Mammary epithelial cell (primary cell): ENCODE measurements around the gene PROSER2.

Experiments
- EZH2 ChIP-seq: IDR thresholded peaks from 2 replicates; pipeline ENCODE4 v1.6.1; 2012; ENCODE audit warnings: low read length, inconsistent platforms, borderline replicate concordance
- TF ChIP-seq, protein P1 (sequence below), 2 donors: IDR thresholded peaks in 1 of 2; conservative IDR thresholded peaks in 1 of 2; 2 replicates each; pipeline ENCODE4 v1.5.1; 2011 to 2012; ENCODE audit warnings: inconsistent platforms in 2 of 2, low read length in 2 of 2, mild to moderate bottlenecking in 2 of 2, control low read depth in 1 of 2, low read depth in 1 of 2; ENCODE audit not compliant: insufficient read depth in 1 of 2; ENCODE audit errors: extremely low read depth in 1 of 2

DNA sequence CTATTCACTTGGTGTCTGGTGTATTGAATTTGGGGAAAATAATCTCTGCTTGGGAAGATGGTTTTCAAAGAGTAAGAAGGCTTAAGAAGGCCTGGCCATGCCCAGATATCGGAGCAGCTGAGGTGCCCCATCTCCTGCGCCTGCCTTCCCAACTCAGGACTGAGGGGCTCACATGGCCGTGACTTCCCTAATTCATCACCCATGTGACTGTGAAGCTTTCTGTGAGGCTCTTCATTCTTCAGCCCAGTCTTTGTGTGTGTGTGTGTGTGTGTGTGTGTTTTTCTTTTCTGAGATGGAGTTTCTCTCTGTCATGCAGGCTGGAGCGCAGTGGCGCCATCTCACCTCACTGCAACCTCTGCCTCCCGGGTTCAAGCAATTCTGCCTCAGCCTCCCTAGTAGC, 53.2 kb downstream of the PROSER2 start:
- TF ChIP-seq, protein P1, sequence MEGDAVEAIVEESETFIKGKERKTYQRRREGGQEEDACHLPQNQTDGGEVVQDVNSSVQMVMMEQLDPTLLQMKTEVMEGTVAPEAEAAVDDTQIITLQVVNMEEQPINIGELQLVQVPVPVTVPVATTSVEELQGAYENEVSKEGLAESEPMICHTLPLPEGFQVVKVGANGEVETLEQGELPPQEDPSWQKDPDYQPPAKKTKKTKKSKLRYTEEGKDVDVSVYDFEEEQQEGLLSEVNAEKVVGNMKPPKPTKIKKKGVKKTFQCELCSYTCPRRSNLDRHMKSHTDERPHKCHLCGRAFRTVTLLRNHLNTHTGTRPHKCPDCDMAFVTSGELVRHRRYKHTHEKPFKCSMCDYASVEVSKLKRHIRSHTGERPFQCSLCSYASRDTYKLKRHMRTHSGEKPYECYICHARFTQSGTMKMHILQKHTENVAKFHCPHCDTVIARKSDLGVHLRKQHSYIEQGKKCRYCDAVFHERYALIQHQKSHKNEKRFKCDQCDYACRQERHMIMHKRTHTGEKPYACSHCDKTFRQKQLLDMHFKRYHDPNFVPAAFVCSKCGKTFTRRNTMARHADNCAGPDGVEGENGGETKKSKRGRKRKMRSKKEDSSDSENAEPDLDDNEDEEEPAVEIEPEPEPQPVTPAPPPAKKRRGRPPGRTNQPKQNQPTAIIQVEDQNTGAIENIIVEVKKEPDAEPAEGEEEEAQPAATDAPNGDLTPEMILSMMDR (conservative IDR thresholded peaks at IDR 0.05 in 1 of 2, IDR thresholded peaks at IDR 0.05 in 1 of 2; ENCODE audit: extremely low read depth in 1 of 2, insufficient read depth in 1 of 2, low read depth in 1 of 2, low read length in 2 of 2), result no peak
- no peak for TF ChIP-seq EZH2
